Measurements from ENCODE around the gene HOXC9.

DNA sequence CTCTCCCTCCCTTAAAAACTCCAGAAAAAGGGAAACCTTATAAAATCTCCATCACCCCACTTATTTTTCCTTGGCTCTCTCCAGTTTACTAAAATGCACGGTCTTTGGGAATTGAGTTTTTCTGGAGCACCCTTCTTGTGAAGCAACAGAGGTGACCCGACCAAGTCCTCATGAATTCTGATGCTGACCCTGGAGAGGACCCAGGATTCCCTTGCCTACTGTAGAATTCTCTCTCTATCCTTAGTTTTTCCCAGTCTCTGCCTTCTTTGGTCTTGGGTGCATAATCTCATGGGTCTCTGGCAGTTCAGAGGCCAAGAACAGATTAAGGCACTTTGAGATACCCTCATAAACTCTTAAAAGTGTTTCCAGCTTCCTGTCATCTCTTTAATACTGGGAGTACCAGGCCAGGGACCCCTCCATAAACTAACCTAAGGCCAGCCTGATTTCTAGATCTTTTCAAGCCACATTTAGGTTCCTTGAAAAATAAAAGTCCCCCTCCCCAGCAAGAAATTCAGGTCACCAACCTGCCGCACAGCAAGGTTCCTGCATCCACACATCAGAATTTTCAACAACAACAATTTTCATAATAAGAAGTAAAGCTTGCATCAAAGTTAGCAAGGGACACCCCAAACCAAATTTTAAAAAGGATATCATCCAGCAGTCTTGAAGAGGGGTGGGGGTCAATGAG, 48.6 kb downstream of the HOXC9 start:
- TF ChIP-seq, protein P1, sequence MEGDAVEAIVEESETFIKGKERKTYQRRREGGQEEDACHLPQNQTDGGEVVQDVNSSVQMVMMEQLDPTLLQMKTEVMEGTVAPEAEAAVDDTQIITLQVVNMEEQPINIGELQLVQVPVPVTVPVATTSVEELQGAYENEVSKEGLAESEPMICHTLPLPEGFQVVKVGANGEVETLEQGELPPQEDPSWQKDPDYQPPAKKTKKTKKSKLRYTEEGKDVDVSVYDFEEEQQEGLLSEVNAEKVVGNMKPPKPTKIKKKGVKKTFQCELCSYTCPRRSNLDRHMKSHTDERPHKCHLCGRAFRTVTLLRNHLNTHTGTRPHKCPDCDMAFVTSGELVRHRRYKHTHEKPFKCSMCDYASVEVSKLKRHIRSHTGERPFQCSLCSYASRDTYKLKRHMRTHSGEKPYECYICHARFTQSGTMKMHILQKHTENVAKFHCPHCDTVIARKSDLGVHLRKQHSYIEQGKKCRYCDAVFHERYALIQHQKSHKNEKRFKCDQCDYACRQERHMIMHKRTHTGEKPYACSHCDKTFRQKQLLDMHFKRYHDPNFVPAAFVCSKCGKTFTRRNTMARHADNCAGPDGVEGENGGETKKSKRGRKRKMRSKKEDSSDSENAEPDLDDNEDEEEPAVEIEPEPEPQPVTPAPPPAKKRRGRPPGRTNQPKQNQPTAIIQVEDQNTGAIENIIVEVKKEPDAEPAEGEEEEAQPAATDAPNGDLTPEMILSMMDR (conservative IDR thresholded peaks at IDR 0.05; ENCODE audit: low read length) = no peak
- TF ChIP-seq EZH2phosphoT487 (IDR thresholded peaks at IDR 0.05; ENCODE audit: borderline replicate concordance) = no peak

Data from Loucy (cell line).